Brain pericyte (primary cell): ENCODE results near the gene IRS1.
A peak's percentile ranks its signal among the peaks of the same experiment; 100 is the strongest.

Experiments used
- DNase-seq: peaks from one replicate; pipeline ENCODE4 v3.0.0-alpha.2; 2012; ENCODE audit warnings: low read depth, low spot score

IRS1 gene

GRCh38 chr2:226790431-226790830, 9.2 kb downstream of the IRS1 start:
- no peak for DNase-seq

GRCh38 chr2:226790011-226790410, 9.6 kb downstream of the IRS1 start:
- DNase-seq, result no peak

- DNase-seq, result no peak
Measured at GRCh38 chr2:226788881-226789490, 10.6 kb downstream of the IRS1 start.

GRCh38 chr2:226788064-226788463, 11.6 kb downstream of the IRS1 start:
- DNase-seq, result no peak

- no peak for DNase-seq
Measured at GRCh38 chr2:226783885-226784284, 15.7 kb downstream of the IRS1 start.

- peak; percentile 77 for DNase-seq
Measured at GRCh38 chr2:226782092-226782713, 17.4 kb downstream of the IRS1 start.

GRCh38 chr2:226780431-226780830, 19.2 kb downstream of the IRS1 start:
- no peak for DNase-seq

- DNase-seq, result no peak
Measured at GRCh38 chr2:226777611-226778010, 22.0 kb downstream of the IRS1 start.

GRCh38 chr2:226776104-226776503, 23.5 kb downstream of the IRS1 start:
- no peak for DNase-seq

- no peak for DNase-seq
Measured at GRCh38 chr2:226775032-226775509, 24.5 kb downstream of the IRS1 start.

- no peak for DNase-seq
Measured at GRCh38 chr2:226773291-226773690, 26.3 kb downstream of the IRS1 start.

GRCh38 chr2:226772389-226773179, 27.0 kb downstream of the IRS1 start:
- no peak for DNase-seq

- no peak for DNase-seq
Measured at GRCh38 chr2:226771067-226771466, 28.6 kb downstream of the IRS1 start.

GRCh38 chr2:226767056-226767813, 32.4 kb downstream of the IRS1 start:
- no peak for DNase-seq

GRCh38 chr2:226766352-226767055, 33.1 kb downstream of the IRS1 start:
- no peak for DNase-seq

- DNase-seq, result no peak
Measured at GRCh38 chr2:226763320-226763719, 36.3 kb downstream of the IRS1 start.

GRCh38 chr2:226761195-226761583, 38.4 kb downstream of the IRS1 start:
- no peak for DNase-seq

GRCh38 chr2:226760412-226761194, 39.0 kb downstream of the IRS1 start:
- no peak for DNase-seq

GRCh38 chr2:226759768-226760167, 39.9 kb downstream of the IRS1 start:
- no peak for DNase-seq

GRCh38 chr2:226758921-226759640, 40.5 kb downstream of the IRS1 start:
- no peak for DNase-seq
